Measurements from ENCODE around the gene KRT78. TPM values are rescaled to one million over a fixed set of nuclear protein-coding genes. Genes with fewer than 3 reads are reported as not detected.

Gene KRT78
- total RNA-seq, 2 donors from 2014 or later = not detected

DNA sequence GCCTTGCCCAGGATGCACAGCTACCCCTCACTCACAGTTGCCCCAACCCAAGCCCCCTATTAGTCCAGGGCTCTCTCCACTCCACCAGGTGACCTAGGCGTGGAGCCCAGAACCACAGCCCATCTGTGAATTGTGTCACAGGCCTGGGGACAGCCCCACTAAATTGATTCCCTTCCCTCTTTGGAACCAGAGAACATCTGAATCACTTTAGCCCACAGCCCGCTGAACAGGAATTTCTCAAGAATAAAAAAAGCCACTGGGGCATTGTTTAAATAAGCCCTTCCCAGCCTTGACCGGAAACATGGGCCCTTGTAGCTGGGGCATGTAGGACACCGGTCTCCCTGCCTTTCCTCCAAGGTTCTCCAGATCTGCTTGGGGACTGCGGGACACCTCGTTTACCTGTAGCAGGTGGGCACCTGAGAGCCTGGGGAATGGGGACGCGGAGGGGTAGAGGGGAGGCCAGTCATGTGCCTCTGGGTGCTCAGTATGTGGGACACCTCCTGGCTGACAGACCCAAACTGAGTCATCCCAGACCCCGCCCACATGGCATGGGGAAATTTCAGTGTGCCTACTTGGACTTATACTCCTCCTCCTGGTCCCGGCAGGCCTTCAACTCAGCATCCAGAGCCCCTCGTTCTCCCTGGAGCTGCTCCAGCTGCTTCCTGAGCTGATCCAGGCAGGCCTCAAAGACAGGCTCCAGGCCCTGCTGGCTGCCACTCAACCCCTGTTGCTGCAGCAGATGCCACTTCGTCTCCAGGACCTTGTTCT, 1.3 kb downstream of the KRT78 start:
- H3K27ac ChIP-seq (ENCODE audit: low read depth, low read length) = no peak overlapping the region
- no peak overlapping the region for H3K9ac ChIP-seq (ENCODE audit: extremely low read depth, low read length, poor library complexity, severe bottlenecking)
- H3K4me1 ChIP-seq (ENCODE audit: control insufficient read depth, insufficient read depth, low read length) = no peaks in the 10 kb centered on the region
- no peak overlapping the region for H3K4me3 Mint-ChIP-seq
- no peak for DNase-seq
- no peak overlapping the region for H3K4me3 ChIP-seq (ENCODE audit: low read length)
- H3K9me3 ChIP-seq (ENCODE audit: control insufficient read depth, low read length) = no peaks in the 10 kb centered on the region
- no peaks in the 10 kb centered on the region for H3K9me3 Mint-ChIP-seq
- no peaks in the 10 kb centered on the region for H3K36me3 Mint-ChIP-seq (ENCODE audit: low read depth)
- WGBS, 2 experiments (ENCODE audit: insufficient coverage in 1 of 2, insufficient read length in 1 of 2) = 92 to 97% methylated on average over 11 to 12 of the region's 12 CpGs
- H3K27me3 ChIP-seq (ENCODE audit: control insufficient read depth, insufficient read depth, low read length, poor library complexity, severe bottlenecking) = peaks cover 4% of the 10 kb centered on the region
- H3K4me1 Mint-ChIP-seq = no peaks in the 10 kb centered on the region
- H3K27ac Mint-ChIP-seq = no peak overlapping the region
- no peaks in the 10 kb centered on the region for H3K36me3 ChIP-seq (ENCODE audit: control insufficient read depth, insufficient read depth, low read length)
- H3K27me3 Mint-ChIP-seq (ENCODE audit: insufficient read depth) = peaks cover 6% of the 10 kb centered on the region
- TF ChIP-seq, protein P1, sequence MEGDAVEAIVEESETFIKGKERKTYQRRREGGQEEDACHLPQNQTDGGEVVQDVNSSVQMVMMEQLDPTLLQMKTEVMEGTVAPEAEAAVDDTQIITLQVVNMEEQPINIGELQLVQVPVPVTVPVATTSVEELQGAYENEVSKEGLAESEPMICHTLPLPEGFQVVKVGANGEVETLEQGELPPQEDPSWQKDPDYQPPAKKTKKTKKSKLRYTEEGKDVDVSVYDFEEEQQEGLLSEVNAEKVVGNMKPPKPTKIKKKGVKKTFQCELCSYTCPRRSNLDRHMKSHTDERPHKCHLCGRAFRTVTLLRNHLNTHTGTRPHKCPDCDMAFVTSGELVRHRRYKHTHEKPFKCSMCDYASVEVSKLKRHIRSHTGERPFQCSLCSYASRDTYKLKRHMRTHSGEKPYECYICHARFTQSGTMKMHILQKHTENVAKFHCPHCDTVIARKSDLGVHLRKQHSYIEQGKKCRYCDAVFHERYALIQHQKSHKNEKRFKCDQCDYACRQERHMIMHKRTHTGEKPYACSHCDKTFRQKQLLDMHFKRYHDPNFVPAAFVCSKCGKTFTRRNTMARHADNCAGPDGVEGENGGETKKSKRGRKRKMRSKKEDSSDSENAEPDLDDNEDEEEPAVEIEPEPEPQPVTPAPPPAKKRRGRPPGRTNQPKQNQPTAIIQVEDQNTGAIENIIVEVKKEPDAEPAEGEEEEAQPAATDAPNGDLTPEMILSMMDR (conservative IDR thresholded peaks at IDR 0.05) = no peak

DNA sequence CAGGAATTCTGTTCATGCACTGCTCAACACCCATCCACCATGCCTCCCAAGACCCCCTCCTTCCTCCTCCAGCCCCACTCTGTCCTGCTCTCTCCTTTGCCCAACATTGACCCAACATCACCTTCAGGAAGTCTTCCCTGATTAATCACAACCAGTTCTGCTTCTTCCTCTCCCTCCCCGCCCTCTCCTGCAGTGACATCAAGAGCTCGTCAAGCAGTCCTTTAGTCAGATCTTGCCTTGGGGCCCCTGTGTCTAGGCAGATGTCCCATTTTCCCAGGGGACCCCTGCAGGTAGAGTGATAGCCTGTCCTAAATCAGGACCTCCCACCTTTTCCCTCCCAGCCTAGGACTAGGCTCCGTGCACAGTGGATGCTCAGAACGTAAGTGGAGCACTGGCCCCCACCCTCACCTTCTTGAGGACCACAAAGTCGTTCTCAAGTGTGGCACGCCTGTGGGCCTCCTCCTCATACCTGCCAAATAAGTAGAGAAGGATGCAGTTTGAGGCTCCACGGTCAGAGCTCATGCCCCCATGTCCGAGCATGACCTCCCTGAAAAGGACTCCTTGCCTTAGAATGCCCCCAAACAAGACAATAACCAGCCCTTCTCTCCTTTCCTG, 2.3 kb downstream of the KRT78 start:
- Histone ChIP-seq H3K4me1 (ENCODE audit: control insufficient read depth, insufficient read depth, low read length) (no peaks in the 10 kb centered on the region), H3K9ac (ENCODE audit: extremely low read depth, low read length, poor library complexity, severe bottlenecking) (no peak overlapping the region), H3K9me3 (ENCODE audit: control insufficient read depth, low read length) (no peaks in the 10 kb centered on the region), H3K27ac (ENCODE audit: low read depth, low read length) (no peak overlapping the region), H3K36me3 (ENCODE audit: control insufficient read depth, insufficient read depth, low read length) (no peaks in the 10 kb centered on the region), H3K4me3 (ENCODE audit: low read length) (no peak overlapping the region), H3K27me3 (ENCODE audit: control insufficient read depth, insufficient read depth, low read length, poor library complexity, severe bottlenecking) (peaks cover 4% of the 10 kb centered on the region)
- 82 to 90% methylated on average over 6 to 8 of the region's 8 CpGs for WGBS, 2 experiments (ENCODE audit: insufficient coverage in 1 of 2, insufficient read length in 1 of 2)
- TF ChIP-seq, protein P1 (conservative IDR thresholded peaks at IDR 0.05) = no peak
- Mint-ChIP-seq H3K36me3 (ENCODE audit: low read depth) (no peaks in the 10 kb centered on the region), H3K27ac (no peak overlapping the region), H3K9me3 (no peaks in the 10 kb centered on the region), H3K4me1 (no peaks in the 10 kb centered on the region), H3K4me3 (no peak overlapping the region), H3K27me3 (ENCODE audit: insufficient read depth) (peaks cover 8% of the 10 kb centered on the region)
- no peak for DNase-seq

DNA sequence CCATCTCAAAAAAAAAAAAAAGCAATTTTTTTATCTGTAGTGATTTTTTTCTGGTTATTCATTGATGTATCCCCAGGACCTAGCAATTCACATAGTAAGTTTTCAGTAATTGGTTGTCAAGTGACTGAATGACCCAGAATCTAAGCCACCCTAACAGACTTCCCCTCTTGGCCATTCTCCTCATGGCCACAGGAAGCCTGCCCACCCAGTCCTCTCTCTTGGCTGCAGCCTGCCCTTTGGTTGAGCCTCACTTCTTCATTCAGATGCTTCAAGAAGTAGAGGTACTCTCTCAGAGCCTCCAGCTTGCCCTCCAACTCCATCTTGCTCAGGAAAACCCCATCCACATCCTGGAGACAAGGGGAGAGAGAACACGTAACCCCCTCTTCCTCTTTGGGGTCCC, 2.8 kb downstream of the KRT78 start:
- DNase-seq = no peak
- TF ChIP-seq, protein P1 (conservative IDR thresholded peaks at IDR 0.05) = no peak
- Histone ChIP-seq H3K4me1 (ENCODE audit: control insufficient read depth, insufficient read depth, low read length) (no peaks in the 10 kb centered on the region), H3K9ac (ENCODE audit: extremely low read depth, low read length, poor library complexity, severe bottlenecking) (no peak overlapping the region), H3K36me3 (ENCODE audit: control insufficient read depth, insufficient read depth, low read length) (no peaks in the 10 kb centered on the region), H3K9me3 (ENCODE audit: control insufficient read depth, low read length) (no peaks in the 10 kb centered on the region), H3K27ac (ENCODE audit: low read depth, low read length) (no peak overlapping the region), H3K4me3 (ENCODE audit: low read length) (no peak overlapping the region), H3K27me3 (ENCODE audit: control insufficient read depth, insufficient read depth, low read length, poor library complexity, severe bottlenecking) (peaks cover 4% of the 10 kb centered on the region)
- Mint-ChIP-seq H3K36me3 (ENCODE audit: low read depth) (no peaks in the 10 kb centered on the region), H3K27me3 (ENCODE audit: insufficient read depth) (peaks cover 8% of the 10 kb centered on the region), H3K27ac (no peak overlapping the region), H3K4me3 (no peak overlapping the region), H3K4me1 (no peaks in the 10 kb centered on the region), H3K9me3 (no peaks in the 10 kb centered on the region)
- 82% methylated on average over 1 of the region's 1 CpG; no CpG with 5 or more reads in 1 of the 2 experiments for WGBS, 2 experiments (ENCODE audit: insufficient coverage in 1 of 2, insufficient read length in 1 of 2)

Measured in endodermal cell (in vitro differentiated cells).